Gastrocnemius medialis (tissue), 4 donors: ENCODE data around the gene KRT33A. TPM values are rescaled to one million over a fixed set of nuclear protein-coding genes. Genes with fewer than 3 reads are reported as not detected.

ENCODE experiments used
- ATAC-seq, 2 donors: fragments of 150-250 bp; one replicate each; pipeline ENCODE4 v1.9.1; 2016
- DNase-seq, 2 donors: peaks; one replicate each; pipeline ENCODE4 v3.0.0-alpha.2; 2019
- H3K27ac ChIP-seq, 4 donors: fragments of 200-600 bp; sonication (generic); 1 replicate in 1 of 4; 2 replicates in 3 of 4; pipeline ENCODE4 v1.5.1; 2016 to 2018; ENCODE audit warnings: mild to moderate bottlenecking in 2 of 4, moderate library complexity in 1 of 4
- H3K27me3 ChIP-seq, 3 donors: fragments of 200-600 bp; sonication (generic) in 2 of 3; 1 replicate in 1 of 3; 2 replicates in 2 of 3; pipeline versions ENCODE4 v1.5.1 to v1.6.0; 2016 to 2019; ENCODE audit warnings: mild to moderate bottlenecking in 1 of 3, moderate library complexity in 1 of 3
- H3K36me3 ChIP-seq, 2 donors: fragments of 200-600 bp; sonication (generic) in 1 of 2; one replicate each; pipeline ENCODE4 v1.5.1; 2017 to 2018
- H3K4me1 ChIP-seq, 2 donors: fragments of 200-600 bp; sonication (generic) in 1 of 2; one replicate each; pipeline ENCODE4 v1.5.1; 2016 to 2017; ENCODE audit warnings: mild to moderate bottlenecking in 2 of 2
- H3K4me3 ChIP-seq, 4 donors: fragments of 200-600 bp; sonication (generic) in 3 of 4; 1 replicate in 1 of 4; 2 replicates in 3 of 4; pipeline ENCODE4 v1.5.1; 2016 to 2019; ENCODE audit warnings: mild to moderate bottlenecking in 2 of 4
- H3K9me3 ChIP-seq, 3 donors: fragments of 200-600 bp; sonication (generic) in 2 of 3; 1 replicate in 1 of 3; 2 replicates in 2 of 3; pipeline ENCODE4 v1.5.1; 2016 to 2019
- POLR2A ChIP-seq, 2 donors: fragments of 450-650 bp; IDR thresholded peaks; one replicate each; pipeline ENCODE4 v1.6.1; 2017; ENCODE audit warnings: antibody characterized with exemption in 2 of 2, mild to moderate bottlenecking in 2 of 2, moderate library complexity in 2 of 2
- in situ Hi-C, 4 donors: fragments of 200-750 bp; cut with MboI; loops; one replicate each; pipeline versions ENCODE4 v1.15.0 to v1.8.0; 2017; ENCODE audit warnings: low sequenced_read_pairs in 4 of 4
- intact Hi-C: fragments of 100-400 bp; cut with DNase I; formaldehyde crosslinking; loops from one replicate; pipeline ENCODE4 v1.15.1; 2023; ENCODE audit warnings: low total_unique reads
- total RNA-seq, 4 donors: library from RNA; depleted of rRNA; stranded (reverse); fragments of >200 nt; gene quantifications; one replicate each; pipeline versions ENCODE4 v1.1.0 to v1.2.3, GENCODE V29; 2016
- TF ChIP-seq, protein P1 (sequence below), 5 experiments: fragments of 450-650 bp in 3 of 5; fragments of 200-600 bp in 2 of 5; sonication (generic) in 2 of 5; IDR thresholded peaks in 4 of 5; conservative IDR thresholded peaks in 1 of 5; 1 replicate in 4 of 5; 2 replicates in 1 of 5; pipeline ENCODE4 v1.5.1; 2016 to 2019; ENCODE audit warnings: antibody characterized with exemption in 5 of 5, mild to moderate bottlenecking in 3 of 5, moderate library complexity in 3 of 5

The KRT33A gene
- total RNA-seq, 4 donors from 2014 or later = not detected

DNA sequence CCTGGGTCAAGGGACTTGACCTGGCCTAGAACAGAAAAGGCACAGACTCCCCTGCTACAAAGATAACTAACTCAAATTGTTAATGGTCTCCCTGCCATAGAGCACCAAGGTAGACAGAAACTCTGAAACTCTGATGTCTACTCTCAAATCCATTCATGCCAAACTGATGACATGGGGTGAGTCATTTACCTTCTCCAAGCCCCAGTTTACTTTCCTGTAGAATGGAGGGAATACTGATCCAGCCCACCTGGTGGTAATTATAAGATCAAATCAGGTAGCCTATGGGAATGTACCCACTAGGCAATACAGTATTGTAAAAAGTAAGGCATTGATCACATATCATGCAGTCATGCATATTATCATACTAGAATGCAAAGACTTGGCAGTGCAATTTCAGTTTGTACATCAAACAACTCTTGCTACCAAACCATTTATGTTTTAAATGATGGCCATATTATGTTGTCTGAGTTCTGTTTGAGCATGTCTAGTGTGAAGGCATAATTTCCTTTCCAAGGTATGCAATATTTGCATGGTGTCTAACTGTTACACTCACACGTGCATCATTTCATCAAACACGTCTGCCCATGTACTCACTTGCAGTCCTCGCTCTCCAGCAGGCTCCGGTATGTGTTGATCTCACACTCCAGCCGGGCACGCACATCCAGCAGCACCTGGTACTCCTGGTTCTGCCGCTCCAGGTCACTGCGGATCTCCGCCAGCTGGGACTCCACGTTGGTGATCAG lies 43.8 kb upstream of the KRT33A start:
- intact Hi-C loops = no loop called here
- ATAC-seq = no peak
- TF ChIP-seq POLR2A (IDR thresholded peaks at IDR 0.05) = no peak
- TF ChIP-seq, protein P1, sequence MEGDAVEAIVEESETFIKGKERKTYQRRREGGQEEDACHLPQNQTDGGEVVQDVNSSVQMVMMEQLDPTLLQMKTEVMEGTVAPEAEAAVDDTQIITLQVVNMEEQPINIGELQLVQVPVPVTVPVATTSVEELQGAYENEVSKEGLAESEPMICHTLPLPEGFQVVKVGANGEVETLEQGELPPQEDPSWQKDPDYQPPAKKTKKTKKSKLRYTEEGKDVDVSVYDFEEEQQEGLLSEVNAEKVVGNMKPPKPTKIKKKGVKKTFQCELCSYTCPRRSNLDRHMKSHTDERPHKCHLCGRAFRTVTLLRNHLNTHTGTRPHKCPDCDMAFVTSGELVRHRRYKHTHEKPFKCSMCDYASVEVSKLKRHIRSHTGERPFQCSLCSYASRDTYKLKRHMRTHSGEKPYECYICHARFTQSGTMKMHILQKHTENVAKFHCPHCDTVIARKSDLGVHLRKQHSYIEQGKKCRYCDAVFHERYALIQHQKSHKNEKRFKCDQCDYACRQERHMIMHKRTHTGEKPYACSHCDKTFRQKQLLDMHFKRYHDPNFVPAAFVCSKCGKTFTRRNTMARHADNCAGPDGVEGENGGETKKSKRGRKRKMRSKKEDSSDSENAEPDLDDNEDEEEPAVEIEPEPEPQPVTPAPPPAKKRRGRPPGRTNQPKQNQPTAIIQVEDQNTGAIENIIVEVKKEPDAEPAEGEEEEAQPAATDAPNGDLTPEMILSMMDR (IDR thresholded peaks at IDR 0.05 in 4 of 5, conservative IDR thresholded peaks at IDR 0.05 in 1 of 5) = no peak

DNA sequence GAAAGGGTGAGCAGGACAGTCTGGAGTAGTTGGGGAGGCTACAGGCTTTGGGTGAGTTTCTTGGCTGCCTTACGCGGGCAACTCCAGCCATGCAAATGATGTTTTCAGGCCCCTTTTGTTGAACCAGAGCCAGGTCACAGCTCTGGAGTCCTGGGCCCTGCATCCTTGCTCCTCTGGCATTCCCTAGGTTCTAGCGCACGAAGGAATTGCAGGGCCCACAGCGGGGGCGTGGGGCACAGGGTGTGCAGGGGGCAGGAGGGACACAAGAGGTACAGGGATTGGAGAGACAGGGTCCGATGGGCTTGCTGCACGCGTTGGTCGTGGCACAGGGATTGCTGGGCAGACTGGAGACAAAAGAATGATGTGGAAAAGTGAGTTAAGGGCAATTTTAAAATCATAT lies 43.2 kb upstream of the KRT33A start:
- no peaks in the 10 kb centered on the region for H3K27me3 ChIP-seq
- H3K36me3 ChIP-seq = no peaks in the 10 kb centered on the region
- in situ Hi-C loops (no loop called here), intact Hi-C loops (no loop called here)
- no peak overlapping the region for H3K27ac ChIP-seq
- H3K4me3 ChIP-seq = no peak overlapping the region
- TF ChIP-seq, protein P1 (IDR thresholded peaks at IDR 0.05 in 4 of 5, conservative IDR thresholded peaks at IDR 0.05 in 1 of 5) = no peak
- no peak for TF ChIP-seq POLR2A (IDR thresholded peaks at IDR 0.05)
- peaks cover 0 to 11% of the 10 kb centered on the region in 2 donors for H3K4me1 ChIP-seq
- no peak for DNase-seq
- no peaks in the 10 kb centered on the region for H3K9me3 ChIP-seq
- no peak for ATAC-seq

More for the DNA sequence above, 43.8 kb upstream of the KRT33A start:
- Histone ChIP-seq H3K27me3 (no peaks in the 10 kb centered on the region), H3K9me3 (no peaks in the 10 kb centered on the region), H3K4me3 (no peak overlapping the region), H3K27ac (no peak overlapping the region), H3K4me1 (peaks cover 0 to 11% of the 10 kb centered on the region in 2 donors), H3K36me3 (no peaks in the 10 kb centered on the region)
- no peak for DNase-seq
- in situ Hi-C loops = no loop called here

DNA sequence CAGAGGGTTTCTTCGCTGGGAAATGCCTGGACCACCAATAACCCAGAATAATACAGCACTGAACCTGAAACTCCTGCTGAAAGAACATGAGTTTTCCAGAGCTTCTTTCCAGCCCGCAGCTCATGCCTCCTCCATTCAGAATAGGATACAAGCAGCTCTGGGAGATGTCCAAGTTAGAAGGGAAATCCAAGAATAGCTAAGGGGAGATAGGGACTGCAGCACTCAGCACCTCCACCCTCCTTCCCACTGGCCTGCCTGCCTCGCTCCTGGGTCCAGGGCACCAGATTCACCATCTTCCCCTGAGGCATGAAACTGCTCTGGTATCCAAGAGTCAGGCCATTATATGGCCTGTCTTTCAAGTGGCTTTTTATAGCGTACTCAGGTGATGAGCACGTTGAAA lies 42.7 kb upstream of the KRT33A start:
- no peak overlapping the region for H3K4me3 ChIP-seq
- H3K27ac ChIP-seq = no peak overlapping the region
- no peaks in the 10 kb centered on the region for H3K36me3 ChIP-seq
- H3K9me3 ChIP-seq = no peaks in the 10 kb centered on the region
- no peak for DNase-seq
- no peaks in the 10 kb centered on the region for H3K27me3 ChIP-seq
- no peak for ATAC-seq
- intact Hi-C loops (no loop called here), in situ Hi-C loops (no loop called here)
- H3K4me1 ChIP-seq = peaks cover 0 to 11% of the 10 kb centered on the region in 2 donors
- TF ChIP-seq, protein P1 (IDR thresholded peaks at IDR 0.05 in 4 of 5, conservative IDR thresholded peaks at IDR 0.05 in 1 of 5) = no peak
- no peak for TF ChIP-seq POLR2A (IDR thresholded peaks at IDR 0.05)

DNA sequence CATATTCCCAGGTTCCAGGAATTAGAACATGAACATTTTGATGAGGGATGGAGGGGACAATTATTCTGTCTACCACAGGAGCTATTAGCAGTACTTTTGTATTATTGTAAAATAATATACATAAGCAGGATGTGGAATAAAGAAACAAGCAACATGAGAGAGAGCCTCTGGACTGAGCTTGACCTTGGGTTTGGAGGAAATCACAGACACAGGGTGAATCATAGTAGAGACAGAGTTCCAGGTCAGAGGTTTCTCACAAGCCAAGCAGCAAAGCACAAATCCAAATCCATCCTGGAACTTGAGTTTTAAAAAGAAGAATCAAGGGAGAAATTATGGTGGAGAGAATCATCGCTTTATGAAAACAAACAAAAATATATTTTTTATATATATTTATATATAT lies 41.6 kb upstream of the KRT33A start:
- intact Hi-C loops (no loop called here), in situ Hi-C loops (no loop called here)
- H3K4me3 ChIP-seq = no peak overlapping the region
- H3K27ac ChIP-seq = no peak overlapping the region
- ATAC-seq = no peak
- H3K27me3 ChIP-seq = no peaks in the 10 kb centered on the region
- H3K4me1 ChIP-seq = peaks cover 0 to 11% of the 10 kb centered on the region in 2 donors
- H3K36me3 ChIP-seq = no peaks in the 10 kb centered on the region
- TF ChIP-seq, protein P1 (IDR thresholded peaks at IDR 0.05 in 4 of 5, conservative IDR thresholded peaks at IDR 0.05 in 1 of 5) = no peak
- no peak for TF ChIP-seq POLR2A (IDR thresholded peaks at IDR 0.05)
- no peaks in the 10 kb centered on the region for H3K9me3 ChIP-seq
- DNase-seq = no peak
